WTC11 (cell line): ENCODE data around the gene RSU1.

ENCODE experiments used
- ETV6 ChIP-seq: sonication (generic); formaldehyde crosslinking; IDR thresholded peaks from 2 replicates; pipeline ENCODE4 v1.8.1; 2022; ENCODE audit warnings: mild to moderate bottlenecking, missing genetic modification reagents
- FOXJ3 ChIP-seq: sonication (generic); formaldehyde crosslinking; IDR thresholded peaks from 2 replicates; pipeline ENCODE4 v1.9.0; 2021; ENCODE audit warnings: missing genetic modification reagents, mild to moderate bottlenecking, borderline replicate concordance
- FOXP1 ChIP-seq: sonication (generic); formaldehyde crosslinking; IDR thresholded peaks from 2 replicates; pipeline ENCODE4 v1.8.0; 2022; ENCODE audit warnings: missing genetic modification reagents, mild to moderate bottlenecking, moderate library complexity, borderline replicate concordance
- MYBL2 ChIP-seq: sonication (generic); formaldehyde crosslinking; IDR thresholded peaks from 2 replicates; pipeline ENCODE4 v1.8.1; 2023; ENCODE audit warnings: mild to moderate bottlenecking, moderate library complexity, missing genetic modification reagents
- NR3C1 ChIP-seq: sonication (generic); formaldehyde crosslinking; conservative IDR thresholded peaks from 2 replicates; pipeline ENCODE4 v1.8.1; 2023; ENCODE audit warnings: low read depth, mild to moderate bottlenecking, missing genetic modification reagents
- OVOL2 ChIP-seq: fragments of 250-450 bp; sonication (Bioruptor Pico); IDR thresholded peaks from 2 replicates; pipeline ENCODE4 v1.9.0; 2021; ENCODE audit warnings: mild to moderate bottlenecking, borderline replicate concordance
- ZNF423 ChIP-seq: fragments of 250-450 bp; sonication (Bioruptor Pico); IDR thresholded peaks from 2 replicates; pipeline ENCODE4 v2.1.2; 2022; ENCODE audit warnings: mild to moderate bottlenecking, moderate library complexity
- TF ChIP-seq, protein P1 (sequence below): fragments of 200-600 bp; IDR thresholded peaks from 2 replicates; pipeline ENCODE4 v1.8.0; 2022; ENCODE audit warnings: antibody characterized with exemption
- TF ChIP-seq, protein P2 (sequence below): sonication (generic); formaldehyde crosslinking; IDR thresholded peaks from 2 replicates; pipeline ENCODE4 v1.8.0; 2023; ENCODE audit warnings: missing genetic modification reagents, mild to moderate bottlenecking, borderline replicate concordance
- TF ChIP-seq, protein P3 (sequence below): sonication (generic); formaldehyde crosslinking; IDR thresholded peaks from 2 replicates; pipeline ENCODE4 v1.8.1; 2022; ENCODE audit warnings: mild to moderate bottlenecking, missing genetic modification reagents, moderate library complexity, borderline replicate concordance
- TF ChIP-seq, protein P4 (sequence below): sonication (generic); formaldehyde crosslinking; IDR thresholded peaks from 2 replicates; pipeline ENCODE4 v1.8.1; 2022; ENCODE audit warnings: low read depth, missing genetic modification reagents, borderline replicate concordance
- TF ChIP-seq, protein P5 (sequence below): sonication (generic); formaldehyde crosslinking; IDR thresholded peaks from 2 replicates; pipeline ENCODE4 v1.8.0; 2022; ENCODE audit warnings: mild to moderate bottlenecking, missing genetic modification reagents

DNA sequence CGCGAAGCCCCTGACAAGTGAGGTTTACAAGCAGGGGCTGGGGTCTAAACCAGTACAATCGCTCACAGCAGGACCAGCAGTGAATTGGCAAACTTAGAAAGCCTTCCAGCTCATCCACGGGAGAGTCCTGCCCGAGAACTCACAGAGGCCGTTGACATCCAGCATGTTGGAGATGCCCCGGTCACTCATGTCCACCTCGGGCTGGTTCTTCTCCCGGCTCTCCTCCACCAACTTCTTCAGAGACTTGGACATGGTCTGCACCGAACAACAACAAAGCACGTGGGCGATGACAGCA lies 447 bp downstream of the RSU1 start:
- TF ChIP-seq ETV6: no peak
- TF ChIP-seq, protein P1, sequence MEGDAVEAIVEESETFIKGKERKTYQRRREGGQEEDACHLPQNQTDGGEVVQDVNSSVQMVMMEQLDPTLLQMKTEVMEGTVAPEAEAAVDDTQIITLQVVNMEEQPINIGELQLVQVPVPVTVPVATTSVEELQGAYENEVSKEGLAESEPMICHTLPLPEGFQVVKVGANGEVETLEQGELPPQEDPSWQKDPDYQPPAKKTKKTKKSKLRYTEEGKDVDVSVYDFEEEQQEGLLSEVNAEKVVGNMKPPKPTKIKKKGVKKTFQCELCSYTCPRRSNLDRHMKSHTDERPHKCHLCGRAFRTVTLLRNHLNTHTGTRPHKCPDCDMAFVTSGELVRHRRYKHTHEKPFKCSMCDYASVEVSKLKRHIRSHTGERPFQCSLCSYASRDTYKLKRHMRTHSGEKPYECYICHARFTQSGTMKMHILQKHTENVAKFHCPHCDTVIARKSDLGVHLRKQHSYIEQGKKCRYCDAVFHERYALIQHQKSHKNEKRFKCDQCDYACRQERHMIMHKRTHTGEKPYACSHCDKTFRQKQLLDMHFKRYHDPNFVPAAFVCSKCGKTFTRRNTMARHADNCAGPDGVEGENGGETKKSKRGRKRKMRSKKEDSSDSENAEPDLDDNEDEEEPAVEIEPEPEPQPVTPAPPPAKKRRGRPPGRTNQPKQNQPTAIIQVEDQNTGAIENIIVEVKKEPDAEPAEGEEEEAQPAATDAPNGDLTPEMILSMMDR: no peak
- no peak for TF ChIP-seq OVOL2
- TF ChIP-seq ZNF423: no peak
- TF ChIP-seq, protein P2, sequence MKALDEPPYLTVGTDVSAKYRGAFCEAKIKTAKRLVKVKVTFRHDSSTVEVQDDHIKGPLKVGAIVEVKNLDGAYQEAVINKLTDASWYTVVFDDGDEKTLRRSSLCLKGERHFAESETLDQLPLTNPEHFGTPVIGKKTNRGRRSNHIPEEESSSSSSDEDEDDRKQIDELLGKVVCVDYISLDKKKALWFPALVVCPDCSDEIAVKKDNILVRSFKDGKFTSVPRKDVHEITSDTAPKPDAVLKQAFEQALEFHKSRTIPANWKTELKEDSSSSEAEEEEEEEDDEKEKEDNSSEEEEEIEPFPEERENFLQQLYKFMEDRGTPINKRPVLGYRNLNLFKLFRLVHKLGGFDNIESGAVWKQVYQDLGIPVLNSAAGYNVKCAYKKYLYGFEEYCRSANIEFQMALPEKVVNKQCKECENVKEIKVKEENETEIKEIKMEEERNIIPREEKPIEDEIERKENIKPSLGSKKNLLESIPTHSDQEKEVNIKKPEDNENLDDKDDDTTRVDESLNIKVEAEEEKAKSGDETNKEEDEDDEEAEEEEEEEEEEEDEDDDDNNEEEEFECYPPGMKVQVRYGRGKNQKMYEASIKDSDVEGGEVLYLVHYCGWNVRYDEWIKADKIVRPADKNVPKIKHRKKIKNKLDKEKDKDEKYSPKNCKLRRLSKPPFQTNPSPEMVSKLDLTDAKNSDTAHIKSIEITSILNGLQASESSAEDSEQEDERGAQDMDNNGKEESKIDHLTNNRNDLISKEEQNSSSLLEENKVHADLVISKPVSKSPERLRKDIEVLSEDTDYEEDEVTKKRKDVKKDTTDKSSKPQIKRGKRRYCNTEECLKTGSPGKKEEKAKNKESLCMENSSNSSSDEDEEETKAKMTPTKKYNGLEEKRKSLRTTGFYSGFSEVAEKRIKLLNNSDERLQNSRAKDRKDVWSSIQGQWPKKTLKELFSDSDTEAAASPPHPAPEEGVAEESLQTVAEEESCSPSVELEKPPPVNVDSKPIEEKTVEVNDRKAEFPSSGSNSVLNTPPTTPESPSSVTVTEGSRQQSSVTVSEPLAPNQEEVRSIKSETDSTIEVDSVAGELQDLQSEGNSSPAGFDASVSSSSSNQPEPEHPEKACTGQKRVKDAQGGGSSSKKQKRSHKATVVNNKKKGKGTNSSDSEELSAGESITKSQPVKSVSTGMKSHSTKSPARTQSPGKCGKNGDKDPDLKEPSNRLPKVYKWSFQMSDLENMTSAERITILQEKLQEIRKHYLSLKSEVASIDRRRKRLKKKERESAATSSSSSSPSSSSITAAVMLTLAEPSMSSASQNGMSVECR (CRISPR knock-in tag): no peak
- TF ChIP-seq MYBL2 (CRISPR knock-in tag): no peak
- TF ChIP-seq, protein P3, sequence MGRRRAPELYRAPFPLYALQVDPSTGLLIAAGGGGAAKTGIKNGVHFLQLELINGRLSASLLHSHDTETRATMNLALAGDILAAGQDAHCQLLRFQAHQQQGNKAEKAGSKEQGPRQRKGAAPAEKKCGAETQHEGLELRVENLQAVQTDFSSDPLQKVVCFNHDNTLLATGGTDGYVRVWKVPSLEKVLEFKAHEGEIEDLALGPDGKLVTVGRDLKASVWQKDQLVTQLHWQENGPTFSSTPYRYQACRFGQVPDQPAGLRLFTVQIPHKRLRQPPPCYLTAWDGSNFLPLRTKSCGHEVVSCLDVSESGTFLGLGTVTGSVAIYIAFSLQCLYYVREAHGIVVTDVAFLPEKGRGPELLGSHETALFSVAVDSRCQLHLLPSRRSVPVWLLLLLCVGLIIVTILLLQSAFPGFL (CRISPR knock-in tag): no peak
- no peak for TF ChIP-seq FOXJ3 (CRISPR knock-in tag)
- no peak for TF ChIP-seq NR3C1
- TF ChIP-seq, protein P4, sequence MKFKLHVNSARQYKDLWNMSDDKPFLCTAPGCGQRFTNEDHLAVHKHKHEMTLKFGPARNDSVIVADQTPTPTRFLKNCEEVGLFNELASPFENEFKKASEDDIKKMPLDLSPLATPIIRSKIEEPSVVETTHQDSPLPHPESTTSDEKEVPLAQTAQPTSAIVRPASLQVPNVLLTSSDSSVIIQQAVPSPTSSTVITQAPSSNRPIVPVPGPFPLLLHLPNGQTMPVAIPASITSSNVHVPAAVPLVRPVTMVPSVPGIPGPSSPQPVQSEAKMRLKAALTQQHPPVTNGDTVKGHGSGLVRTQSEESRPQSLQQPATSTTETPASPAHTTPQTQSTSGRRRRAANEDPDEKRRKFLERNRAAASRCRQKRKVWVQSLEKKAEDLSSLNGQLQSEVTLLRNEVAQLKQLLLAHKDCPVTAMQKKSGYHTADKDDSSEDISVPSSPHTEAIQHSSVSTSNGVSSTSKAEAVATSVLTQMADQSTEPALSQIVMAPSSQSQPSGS: no peak
- TF ChIP-seq FOXP1: no peak
- TF ChIP-seq, protein P5, sequence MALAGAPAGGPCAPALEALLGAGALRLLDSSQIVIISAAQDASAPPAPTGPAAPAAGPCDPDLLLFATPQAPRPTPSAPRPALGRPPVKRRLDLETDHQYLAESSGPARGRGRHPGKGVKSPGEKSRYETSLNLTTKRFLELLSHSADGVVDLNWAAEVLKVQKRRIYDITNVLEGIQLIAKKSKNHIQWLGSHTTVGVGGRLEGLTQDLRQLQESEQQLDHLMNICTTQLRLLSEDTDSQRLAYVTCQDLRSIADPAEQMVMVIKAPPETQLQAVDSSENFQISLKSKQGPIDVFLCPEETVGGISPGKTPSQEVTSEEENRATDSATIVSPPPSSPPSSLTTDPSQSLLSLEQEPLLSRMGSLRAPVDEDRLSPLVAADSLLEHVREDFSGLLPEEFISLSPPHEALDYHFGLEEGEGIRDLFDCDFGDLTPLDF (CRISPR knock-in tag): no peak
